ENCODE results near the gene ANKUB1.
"Not testable (repeated sequence)": the region's sequence is repeated elsewhere in the genome, so short reads cannot be mapped to it uniquely, and the experiment has no call there.

DNA sequence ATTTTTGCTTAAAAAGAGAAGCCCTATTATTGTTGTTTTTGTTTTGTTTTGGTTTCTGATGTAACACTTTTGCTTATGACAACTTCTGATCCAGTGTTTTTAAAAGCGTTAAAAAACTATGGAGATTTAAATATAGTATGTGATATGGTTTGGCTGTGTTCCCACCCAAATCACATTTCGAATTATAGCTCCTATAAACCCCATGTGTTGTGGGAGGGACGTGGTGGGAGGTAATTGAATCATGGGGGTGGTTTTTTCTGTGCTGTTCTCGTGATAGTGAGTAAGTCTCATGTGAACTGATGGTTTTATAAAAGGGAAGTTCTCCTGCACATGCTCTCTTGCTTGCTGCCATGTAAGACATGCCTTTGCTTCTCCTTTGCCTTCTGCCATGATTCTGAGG is 37.3 kb upstream of the ANKUB1 start:
- not testable (repeated sequence) for TF ChIP-seq CTCF (IDR thresholded peaks at IDR 0.05 in 4 of 5, conservative IDR thresholded peaks at IDR 0.05 in 1 of 5); POLR2A (IDR thresholded peaks at IDR 0.05)

Measured in gastrocnemius medialis (tissue), 4 donors.